ENCODE results near the gene BACH2. TPM values are rescaled to one million over a fixed set of nuclear protein-coding genes. Genes with fewer than 3 reads are reported as not detected.

Gene BACH2
- total RNA-seq, 1 experiment from 2014 or later: 3.3 TPM

DNA sequence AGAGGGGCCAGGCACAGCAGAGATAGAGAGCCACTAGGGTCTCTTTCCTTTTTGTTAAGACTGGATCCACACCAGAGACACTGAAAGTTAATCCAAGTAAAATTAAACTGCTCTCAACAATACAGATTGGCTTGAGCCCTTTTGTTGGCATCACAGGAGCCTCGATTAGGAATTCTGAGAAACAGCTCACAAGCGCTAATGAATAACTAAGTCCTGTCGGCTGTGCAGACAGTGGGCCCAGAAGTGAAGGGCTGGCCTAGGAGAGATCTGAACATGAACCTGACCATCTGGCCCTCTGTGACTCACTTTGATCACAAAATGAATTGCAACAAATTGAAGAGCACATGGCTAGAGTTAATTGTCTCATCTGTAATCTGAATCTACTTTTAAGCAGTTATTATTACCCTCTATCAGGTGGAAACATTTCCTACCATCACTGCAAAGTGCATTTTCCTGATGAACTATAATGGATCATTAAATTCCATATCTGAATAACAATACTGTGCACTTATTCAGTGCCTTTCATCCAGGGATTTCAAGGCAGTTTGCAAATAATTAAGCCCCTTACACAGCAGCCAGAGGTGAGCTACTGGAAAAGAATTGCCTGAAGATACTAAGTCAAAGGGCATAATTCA lies 3.2 kb downstream of the BACH2 start (continued):
- TF ChIP-seq ELF1 (IDR thresholded peaks at IDR 0.05; ENCODE audit: borderline replicate concordance, low read depth) (no peak), JUND (IDR thresholded peaks at IDR 0.05) (no peak)

DNA sequence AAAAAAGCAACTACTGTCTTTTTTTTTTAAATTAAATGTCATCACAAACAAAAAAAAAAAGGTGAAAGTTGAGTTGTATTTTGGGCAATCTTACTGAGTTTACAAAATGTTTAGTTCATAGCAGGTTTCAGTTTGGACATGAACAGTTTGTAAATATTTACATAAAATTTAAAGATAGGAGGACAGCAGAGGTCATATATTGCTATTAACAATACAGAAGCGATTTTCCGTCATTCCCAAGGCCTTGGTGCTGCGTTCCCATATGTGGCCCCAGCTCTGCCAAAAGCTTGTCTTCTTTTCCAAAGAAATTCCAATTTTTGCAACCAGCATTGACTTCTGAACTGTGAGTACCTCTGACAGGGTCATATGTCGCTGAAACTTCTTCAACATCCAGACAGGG lies 5.1 kb downstream of the BACH2 start:
- CTCF ChIA-PET: no interaction called here

More for the DNA sequence above, 5.1 kb downstream of the BACH2 start:
- Histone ChIP-seq H3K9me2 (ENCODE audit: insufficient read depth) (no peaks in the 10 kb centered on the region), H3K36me3 (ENCODE audit: control insufficient read depth in 1 of 2, insufficient read depth in 2 of 2, low read length in 2 of 2) (no peaks in the 10 kb centered on the region), H3K79me2 (ENCODE audit: insufficient read depth, low read length) (no peaks in the 10 kb centered on the region), H3K4me3 (replicated peaks in 1 of 2; ENCODE audit: low read depth in 1 of 2, low read length in 2 of 2) (no peak overlapping the region), H2AFZ (ENCODE audit: low read depth, low read length, poor library complexity, severe bottlenecking) (no peak overlapping the region), H3K27me3 (ENCODE audit: insufficient read depth, low read length) (no peaks in the 10 kb centered on the region), H3K9ac (ENCODE audit: low read length) (no peak overlapping the region), H3K27ac (ENCODE audit: low read depth, low read length) (no peak overlapping the region), H4K20me1 (ENCODE audit: insufficient read depth) (no peaks in the 10 kb centered on the region), H3K4me2 (ENCODE audit: low read length) (no peak overlapping the region), H3K4me1 (ENCODE audit: control insufficient read depth in 1 of 2, insufficient read depth in 2 of 2, low read length in 2 of 2) (peaks cover 0 to 10% of the 10 kb centered on the region in 2 experiments; a peak in 3 of 4 replicates), H3K9me3 (ENCODE audit: control insufficient read depth in 1 of 2, insufficient read depth in 1 of 2, low read depth in 1 of 2, low read length in 2 of 2) (no peaks in the 10 kb centered on the region)
- TF ChIP-seq POLR2A (IDR thresholded peaks at IDR 0.05; ENCODE audit: borderline replicate concordance, extremely low read depth, insufficient read depth, insufficient read length) (no peak), REST (IDR thresholded peaks at IDR 0.05; ENCODE audit: low read depth) (no peak), POLR2AphosphoS5 (IDR thresholded peaks at IDR 0.05; ENCODE audit: low read depth, low read length) (no peak), RAD21 (IDR thresholded peaks at IDR 0.05; ENCODE audit: low read depth) (no peak), JUND (IDR thresholded peaks at IDR 0.05) (no peak), CEBPB (IDR thresholded peaks at IDR 0.05; ENCODE audit: low read depth) (no peak), SP1 (IDR thresholded peaks at IDR 0.05; ENCODE audit: low read depth) (no peak)
- DNase-seq (ENCODE audit: low read depth, low spot score) (no peak), ATAC-seq (no peak)
- ChIA-PET RAD21 (ENCODE audit: low non-redundant PET in 1 of 2, low total read pairs in 2 of 2, uncharacterized antibody in 2 of 2, unreplicated experiment in 2 of 2) (no interaction called here), POLR2A (no interaction called here)
- intact Hi-C loops (cut with micrococcal nuclease): no loop called here
- BruUV-seq (replicated peaks): no TSS peak

All from HCT116 (cell line).